A673 (cell line): ENCODE measurements around the gene PFAS. TPM values are rescaled to one million over a fixed set of nuclear protein-coding genes. Genes with fewer than 3 reads are reported as not detected.
A peak's percentile ranks its signal among the peaks of the same experiment; 100 is the strongest.

Experiments
- BruUV-seq: library from RNA; stranded (reverse); fragments of 400-500 nt; replicated peaks from 2 replicates; lab custom pipeline; 2021; lab: Mats Ljungman, UMichigan
- CTCF ChIA-PET: fragments of 300-600 bp; sonication (Branson Sonifier 250); formaldehyde crosslinking; loops from one replicate; lab custom pipeline; 2022; ENCODE audit warnings: antibody characterized with exemption; lab: Charles Lee
- POLR2A ChIA-PET: fragments of 300-600 bp; sonication (Branson Sonifier 250); formaldehyde crosslinking; loops from one replicate; lab custom pipeline; 2022; ENCODE audit warnings: antibody characterized with exemption; ENCODE audit not compliant: low non-redundant PET; lab: Charles Lee
- DNase-seq: peaks from one replicate; pipeline ENCODE4 v3.0.0-alpha.2; 2015; ENCODE audit warnings: low spot score
- H3K27ac ChIP-seq: fragments of 200-600 bp; sonication (generic); 2 replicates; pipeline ENCODE4 v1.5.1; 2016; ENCODE audit warnings: mixed run types, low read depth, mild to moderate bottlenecking, mixed read lengths, antibody characterized with exemption, low read length; ENCODE audit not compliant: poor library complexity, severe bottlenecking
- H3K27me3 ChIP-seq: fragments of 200-600 bp; sonication (generic); replicated peaks from 2 replicates; pipeline ENCODE4 v1.6.1; 2017; ENCODE audit warnings: mixed run types, low read depth, mild to moderate bottlenecking, mixed read lengths, antibody characterized with exemption, low read length; ENCODE audit not compliant: insufficient read depth, poor library complexity
- H3K36me3 ChIP-seq: fragments of 200-600 bp; sonication (generic); 2 replicates; pipeline ENCODE4 v1.6.1; 2016; ENCODE audit warnings: mixed run types, mild to moderate bottlenecking, mixed read lengths, antibody characterized with exemption, low read length; ENCODE audit not compliant: insufficient read depth, poor library complexity, severe bottlenecking
- H3K4me1 ChIP-seq: fragments of 200-600 bp; sonication (generic); 2 replicates; pipeline ENCODE4 v1.6.1; 2017; ENCODE audit warnings: mixed run types, mild to moderate bottlenecking, mixed read lengths, antibody characterized with exemption, low read length; ENCODE audit not compliant: insufficient read depth, poor library complexity, severe bottlenecking
- H3K4me3 ChIP-seq: fragments of 200-600 bp; sonication (generic); 2 replicates; pipeline ENCODE4 v1.5.1; 2016; ENCODE audit warnings: low read depth, mixed run types, mild to moderate bottlenecking, mixed read lengths, low read length; ENCODE audit not compliant: poor library complexity, severe bottlenecking
- H3K9me3 ChIP-seq: fragments of 200-600 bp; sonication (generic); 2 replicates; pipeline ENCODE4 v1.6.1; 2016; ENCODE audit warnings: mixed run types, low read depth, mild to moderate bottlenecking, mixed read lengths, antibody characterized with exemption, low read length; ENCODE audit not compliant: poor library complexity, severe bottlenecking
- CTCF ChIP-seq: fragments of 300-800, 200-600 bp; sonication (generic); conservative IDR thresholded peaks from 2 replicates; pipeline ENCODE4 v1.5.1; 2017; ENCODE audit warnings: low read depth, mild to moderate bottlenecking, antibody characterized with exemption, low read length, moderate library complexity, mixed read lengths
- EZH2 ChIP-seq: fragments of 200-600 bp; sonication (generic); IDR thresholded peaks from 2 replicates; pipeline ENCODE4 v1.6.1; 2017; ENCODE audit warnings: borderline replicate concordance, low read depth, mild to moderate bottlenecking, mixed read lengths, antibody characterized with exemption, low read length; ENCODE audit not compliant: poor library complexity, severe bottlenecking
- intact Hi-C: fragments of 100-400 bp; cut with micrococcal nuclease; formaldehyde crosslinking; loops from one replicate; pipeline ENCODE4 v1.10.0; 2022; ENCODE audit not compliant: unreplicated experiment
- total RNA-seq: library from RNA; stranded (reverse); gene quantifications from 2 replicates; pipeline ENCODE4 v1.2.3, GENCODE V29; 2021

PFAS gene
- total RNA-seq, 1 experiment from 2014 or later, result 165 TPM

- Histone ChIP-seq H3K36me3 (peaks cover 16% of the 10 kb centered on the region), H3K27me3 (no peaks in the 10 kb centered on the region), H3K4me1 (peaks cover 13% of the 10 kb centered on the region), H3K9me3 (no peaks in the 10 kb centered on the region), H3K27ac (peak overlapping the region; percentile 95), H3K4me3 (peak overlapping the region; percentile 85)
- CTCF ChIA-PET, result interaction anchor here (0.6 kb wide), 1 partner anchor 114 kb away, joined by 8 read pairs; no protein-coding TSS in a partner anchor
- BruUV-seq, result TSS peak; percentile 88
- TF ChIP-seq EZH2 (no peak), CTCF (peak; percentile 40)
- intact Hi-C loops, result loop anchor here (2.0 to 5.0 kb wide), 3 partner anchors 77 to 381 kb away; partner anchors contain the start of gene CHD3
- POLR2A ChIA-PET, result interaction anchor here (0.6 kb wide), 1 partner anchor 8 kb away, joined by 3 read pairs; no protein-coding TSS in a partner anchor
- DNase-seq, result peak; percentile 71
Measured at GRCh38 chr17:8223356-8224126, 25.5 kb upstream of the PFAS start.

GRCh38 chr17:8224891-8225812, 23.9 kb upstream of the PFAS start:
- Histone ChIP-seq H3K36me3 (peaks cover 30% of the 10 kb centered on the region), H3K27ac (peak overlapping the region; percentile 31), H3K4me3 (no peak overlapping the region), H3K27me3 (no peaks in the 10 kb centered on the region), H3K9me3 (no peaks in the 10 kb centered on the region), H3K4me1 (peaks cover 13% of the 10 kb centered on the region)
- no peak for DNase-seq
- no peak for TF ChIP-seq CTCF
- TF ChIP-seq EZH2, result no peak
- no TSS peak for BruUV-seq
- CTCF ChIA-PET, result interaction anchor here (0.6 to 0.7 kb wide), 2 partner anchors 22 to 668 kb away, joined by 5 to 11 read pairs; partner anchors contain the start of gene CTC1
- intact Hi-C loops, result loop anchor here (5.0 kb wide), 2 partner anchors 338 to 383 kb away; partner anchors contain the start of gene CHD3
- POLR2A ChIA-PET, result interaction anchor here (0.6 kb wide), 2 partner anchors 47 to 70 kb away, joined by 3 to 5 read pairs; partner anchors contain the start of gene SLC25A35
